GM21825 (cell line): Measurements from ENCODE around the gene POLR2L.

Source experiments
- ATAC-seq: cut with Tn5 transposase; IDR thresholded peaks from one replicate; pipeline ENCODE4 v1.9.1; 2021; ENCODE audit warnings: mild to moderate bottlenecking, moderate library complexity; ENCODE audit not compliant: unreplicated experiment

POLR2L gene

DNA sequence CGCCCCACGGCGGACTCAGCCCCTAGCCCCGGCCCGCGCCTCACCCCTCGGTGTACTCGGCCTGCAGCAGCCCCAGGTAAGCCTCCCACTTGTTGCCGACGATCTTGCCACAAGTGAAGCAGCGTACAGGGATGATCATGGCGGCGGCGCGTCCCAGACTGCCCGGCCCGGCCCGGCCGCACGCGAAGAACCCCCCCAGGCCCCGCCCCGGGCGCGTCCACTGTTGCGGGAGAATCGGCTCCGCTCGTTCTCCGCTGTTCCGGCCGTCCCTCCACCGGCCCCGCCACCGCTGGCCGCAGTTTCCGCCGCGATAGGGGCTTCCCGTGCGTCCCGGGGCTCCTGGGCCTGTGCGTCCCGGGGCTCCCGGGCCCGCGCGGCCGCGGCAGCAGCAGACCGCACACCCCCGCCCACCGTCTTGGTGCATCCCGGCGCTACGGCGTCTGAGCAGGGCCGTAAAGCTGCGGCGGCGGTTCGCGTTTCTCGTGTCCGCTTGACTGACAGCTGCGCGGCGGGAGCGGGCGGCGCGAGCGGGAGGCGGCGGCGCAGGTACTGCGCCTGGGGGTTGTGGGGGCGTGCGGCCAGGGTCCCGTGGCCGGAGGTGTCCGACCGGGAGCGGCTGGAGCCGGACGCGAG is at the start of gene POLR2L, which contains the start of gene TSPAN4:
POLR2L (minus strand) TSS at position 160 of the 633 bp plus-strand sequence; CDS start at position 139, 21 bp downstream.
TSPAN4 (plus strand) TSS at position 483 of the 633 bp plus-strand sequence. CDS start 7,453 bp downstream, outside the sequence.
- ATAC-seq = peak; percentile 54

GRCh38 chr11:890794-891540 is 48.6 kb upstream of the POLR2L start:
- ATAC-seq = no peak

- ATAC-seq = no peak
These were observed 47.6 kb upstream of the POLR2L start for GRCh38 chr11:889687-890475.

- ATAC-seq = no peak
These were observed 46.9 kb upstream of the POLR2L start for GRCh38 chr11:889257-889656.

- no peak for ATAC-seq
These were observed 46.2 kb upstream of the POLR2L start for GRCh38 chr11:888310-889212.

DNA sequence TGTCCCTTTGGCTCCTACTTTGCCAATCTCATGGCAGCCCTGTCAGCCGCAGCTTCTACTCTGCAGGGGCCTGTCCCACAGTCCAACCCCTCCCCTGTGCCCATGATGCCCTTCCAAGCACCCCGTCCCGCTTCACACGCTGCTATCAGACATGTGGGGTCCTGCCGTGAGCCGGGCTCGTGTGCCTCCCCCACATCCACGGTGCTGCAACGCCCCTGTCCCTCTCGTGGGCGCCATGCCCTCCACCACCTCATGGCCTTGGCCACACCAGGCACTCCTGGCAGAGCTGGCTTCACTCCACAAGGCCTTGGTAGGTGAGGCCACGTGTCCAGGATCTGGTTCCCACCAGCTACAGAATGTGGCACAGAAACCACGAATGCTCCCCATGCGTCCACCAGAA is 45.3 kb upstream of the POLR2L start:
- no peak for ATAC-seq

- no peak for ATAC-seq
These were observed 44.2 kb upstream of the POLR2L start for GRCh38 chr11:886568-886967.

- ATAC-seq = no peak
These were observed 42.3 kb upstream of the POLR2L start for GRCh38 chr11:884578-885070.

DNA sequence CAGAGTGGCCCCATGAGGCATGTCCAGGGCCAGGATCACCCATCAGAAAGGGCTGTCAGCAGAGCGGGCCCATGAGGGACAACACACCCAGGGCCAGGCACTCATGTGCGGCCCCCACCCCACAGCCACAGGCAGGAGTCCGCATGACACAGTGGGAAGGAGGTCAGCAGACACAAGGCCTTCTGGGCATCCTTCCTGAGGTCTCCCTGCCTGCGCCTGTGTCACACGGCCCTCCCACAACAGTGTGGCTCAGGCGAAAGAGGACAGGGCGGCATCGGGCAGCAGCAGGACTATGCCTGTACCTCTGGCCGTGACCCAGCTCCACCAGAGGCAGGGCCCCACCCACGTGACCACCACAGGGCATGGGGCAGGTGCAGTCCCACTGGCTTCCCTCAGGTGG is 41.2 kb upstream of the POLR2L start:
- ATAC-seq = no peak

GRCh38 chr11:882596-882995 is 40.3 kb upstream of the POLR2L start:
- ATAC-seq = no peak

DNA sequence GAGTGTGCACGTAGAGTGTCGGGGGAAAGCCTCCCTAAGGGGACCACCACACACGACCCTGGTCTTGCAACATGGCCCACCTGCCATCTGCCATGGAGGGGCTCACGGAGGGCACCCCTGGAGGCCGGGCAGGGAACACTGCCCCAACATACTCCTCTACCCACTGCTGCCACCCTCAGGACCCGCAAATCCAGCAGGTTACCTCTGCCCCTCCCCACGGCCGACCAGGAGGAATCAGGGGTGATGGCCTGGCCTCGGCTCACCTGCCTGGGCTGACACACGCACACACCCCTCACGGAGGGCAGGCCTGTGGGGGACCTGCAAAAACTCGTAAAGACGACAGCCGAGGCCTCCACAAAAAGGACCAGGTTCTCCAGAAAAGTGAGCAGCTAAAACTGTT is 38.1 kb upstream of the POLR2L start:
- no peak for ATAC-seq

DNA sequence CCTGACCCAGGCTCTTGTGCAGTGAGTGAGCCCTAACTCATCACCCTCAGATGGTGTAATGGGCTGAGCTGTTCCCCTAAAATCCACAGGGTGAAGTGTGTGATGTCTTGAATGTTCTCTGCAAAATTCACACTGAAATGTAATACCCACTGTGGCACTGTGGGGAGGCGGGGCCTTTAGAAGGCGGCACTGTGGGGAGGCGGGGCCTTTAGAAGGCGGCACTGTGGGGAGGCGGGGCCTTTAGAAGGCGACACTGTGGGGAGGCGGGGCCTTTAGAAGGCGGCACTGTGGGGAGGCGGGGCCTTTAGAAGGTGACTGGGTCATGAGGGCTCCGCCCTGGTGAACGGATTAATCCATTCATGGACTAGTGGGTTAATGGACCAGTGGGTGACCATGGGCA is 35.2 kb upstream of the POLR2L start:
- no peak for ATAC-seq

DNA sequence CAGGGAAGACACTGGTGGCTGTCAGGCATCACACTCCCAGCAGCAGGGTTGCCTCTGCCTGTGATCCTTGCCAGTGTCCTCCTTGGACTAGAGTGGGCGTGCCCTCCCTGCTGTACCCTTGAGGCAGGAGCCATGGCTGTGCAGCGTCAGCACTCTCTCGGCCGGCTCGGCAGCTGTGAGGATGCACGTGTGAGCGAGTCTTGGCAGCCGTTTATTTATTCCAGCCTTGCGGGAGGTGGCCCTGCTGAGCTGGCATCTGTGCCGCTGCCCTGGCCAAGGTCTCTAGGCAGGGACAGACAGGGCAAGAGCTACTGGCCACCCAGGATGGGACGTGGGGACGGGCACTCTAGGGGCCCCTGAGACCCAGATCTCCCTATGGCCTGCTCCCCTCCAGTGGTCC is 34.2 kb upstream of the POLR2L start:
- no peak for ATAC-seq

DNA sequence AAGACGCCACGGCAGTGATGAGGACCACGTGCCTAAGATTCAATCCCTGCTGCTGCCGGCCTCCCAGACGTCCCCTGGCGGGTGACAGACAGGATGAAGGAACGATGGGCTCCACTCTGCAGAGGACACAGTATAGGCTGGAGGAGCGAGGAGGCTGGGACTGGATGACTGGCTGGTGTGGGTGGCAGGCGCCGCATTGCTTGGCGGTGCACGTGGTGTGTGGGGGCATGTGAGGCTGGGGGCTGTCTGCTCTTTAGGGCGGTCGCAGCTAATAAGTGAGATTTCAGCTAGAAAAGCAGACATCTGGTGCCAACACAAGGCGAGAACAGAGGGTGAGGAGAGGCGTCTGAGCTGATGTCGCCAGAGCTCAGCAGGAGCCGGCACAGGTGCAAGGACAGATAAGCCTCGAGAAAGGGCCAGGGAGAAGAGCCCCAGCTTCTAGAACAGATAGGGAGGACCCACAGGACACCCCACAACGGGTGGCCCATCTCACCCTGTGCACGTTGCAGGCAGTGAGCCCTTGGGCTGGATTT is 33.5 kb upstream of the POLR2L start:
- ATAC-seq = no peak

GRCh38 chr11:875203-875602 is 32.9 kb upstream of the POLR2L start:
- no peak for ATAC-seq

GRCh38 chr11:873706-874105 is 31.4 kb upstream of the POLR2L start:
- ATAC-seq = no peak

GRCh38 chr11:872799-873198 is 30.5 kb upstream of the POLR2L start:
- no peak for ATAC-seq

DNA sequence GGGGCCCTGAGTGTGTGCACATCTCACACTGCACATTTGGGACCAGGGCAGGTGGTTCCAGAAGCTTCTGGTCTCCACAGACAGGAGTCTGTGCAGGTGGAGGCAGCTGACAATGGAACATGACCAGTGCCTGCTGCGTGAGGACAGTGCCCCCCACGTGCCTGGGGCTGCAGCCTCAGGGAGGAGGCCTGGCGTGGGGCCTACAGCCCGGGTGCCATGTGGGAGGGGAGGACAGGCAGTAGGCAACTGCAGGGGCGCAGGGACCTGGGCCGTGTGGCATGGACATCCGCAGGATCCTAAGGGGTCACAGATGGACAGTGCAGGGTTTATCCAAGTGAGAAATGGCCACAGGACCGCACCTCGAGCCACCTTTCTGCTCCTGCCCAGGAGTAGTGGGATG is 29.1 kb upstream of the POLR2L start:
- ATAC-seq = no peak

GRCh38 chr11:870418-870817 is 28.1 kb upstream of the POLR2L start:
- no peak for ATAC-seq

- ATAC-seq = no peak
These were observed 27.7 kb upstream of the POLR2L start for GRCh38 chr11:870127-870413.
